Measurements from ENCODE around the gene COP1. TPM values are rescaled to one million over a fixed set of nuclear protein-coding genes. Genes with fewer than 3 reads are reported as not detected.

Gene COP1
- total RNA-seq, 1 experiment from 2014 or later = 47.0 TPM

DNA sequence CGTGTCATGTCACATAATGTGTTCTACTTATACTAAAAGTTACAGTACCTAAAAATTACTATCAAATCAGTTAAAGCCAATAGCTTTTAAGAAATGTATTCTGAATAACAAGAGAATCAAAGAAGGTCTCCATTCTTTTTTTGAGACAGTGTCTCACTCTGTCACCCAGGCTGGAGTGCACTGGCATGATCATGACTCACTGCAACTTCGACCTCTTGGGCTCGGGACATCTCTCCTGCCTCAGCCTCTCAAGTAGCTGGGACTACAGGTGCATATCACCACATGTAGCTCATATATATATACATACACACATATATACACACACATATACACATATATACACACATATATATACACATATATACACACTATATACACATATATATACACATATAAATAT, 20.1 kb downstream of the COP1 start:
- DNase-seq (ENCODE audit: unreplicated experiment) = no peak
- Mint-ChIP-seq H3K27me3 (ENCODE audit: insufficient read depth, unreplicated experiment) (no peaks in the 10 kb centered on the region), H3K4me3 (ENCODE audit: unreplicated experiment) (no peak overlapping the region), H3K9me3 (ENCODE audit: unreplicated experiment) (peaks cover 8% of the 10 kb centered on the region), H3K27ac (ENCODE audit: low read depth, unreplicated experiment) (peak overlapping the region; percentile 7), H3K36me3 (ENCODE audit: insufficient read depth, unreplicated experiment) (peaks cover 6% of the 10 kb centered on the region), H3K4me1 (ENCODE audit: insufficient read depth, unreplicated experiment) (peaks cover 12% of the 10 kb centered on the region)
- intact Hi-C loops (cut with micrococcal nuclease) = no loop called here
- ChIA-PET POLR2A (interaction anchor here (0.6 to 1.7 kb wide), 3 partner anchors 10 to 32 kb away, joined by 3 to 5 read pairs (median 3); partner anchors contain the start of gene COP1), CTCF (interaction anchor here (1.3 to 3.0 kb wide), 3 partner anchors 8 to 81 kb away, joined by 3 to 18 read pairs (median 3); no protein-coding TSS in a partner anchor)
- TF ChIP-seq, protein P1, sequence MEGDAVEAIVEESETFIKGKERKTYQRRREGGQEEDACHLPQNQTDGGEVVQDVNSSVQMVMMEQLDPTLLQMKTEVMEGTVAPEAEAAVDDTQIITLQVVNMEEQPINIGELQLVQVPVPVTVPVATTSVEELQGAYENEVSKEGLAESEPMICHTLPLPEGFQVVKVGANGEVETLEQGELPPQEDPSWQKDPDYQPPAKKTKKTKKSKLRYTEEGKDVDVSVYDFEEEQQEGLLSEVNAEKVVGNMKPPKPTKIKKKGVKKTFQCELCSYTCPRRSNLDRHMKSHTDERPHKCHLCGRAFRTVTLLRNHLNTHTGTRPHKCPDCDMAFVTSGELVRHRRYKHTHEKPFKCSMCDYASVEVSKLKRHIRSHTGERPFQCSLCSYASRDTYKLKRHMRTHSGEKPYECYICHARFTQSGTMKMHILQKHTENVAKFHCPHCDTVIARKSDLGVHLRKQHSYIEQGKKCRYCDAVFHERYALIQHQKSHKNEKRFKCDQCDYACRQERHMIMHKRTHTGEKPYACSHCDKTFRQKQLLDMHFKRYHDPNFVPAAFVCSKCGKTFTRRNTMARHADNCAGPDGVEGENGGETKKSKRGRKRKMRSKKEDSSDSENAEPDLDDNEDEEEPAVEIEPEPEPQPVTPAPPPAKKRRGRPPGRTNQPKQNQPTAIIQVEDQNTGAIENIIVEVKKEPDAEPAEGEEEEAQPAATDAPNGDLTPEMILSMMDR (IDR thresholded peaks at IDR 0.05; ENCODE audit: unreplicated experiment) = no peak
- BruUV-seq (replicated peaks) = no TSS peak

DNA sequence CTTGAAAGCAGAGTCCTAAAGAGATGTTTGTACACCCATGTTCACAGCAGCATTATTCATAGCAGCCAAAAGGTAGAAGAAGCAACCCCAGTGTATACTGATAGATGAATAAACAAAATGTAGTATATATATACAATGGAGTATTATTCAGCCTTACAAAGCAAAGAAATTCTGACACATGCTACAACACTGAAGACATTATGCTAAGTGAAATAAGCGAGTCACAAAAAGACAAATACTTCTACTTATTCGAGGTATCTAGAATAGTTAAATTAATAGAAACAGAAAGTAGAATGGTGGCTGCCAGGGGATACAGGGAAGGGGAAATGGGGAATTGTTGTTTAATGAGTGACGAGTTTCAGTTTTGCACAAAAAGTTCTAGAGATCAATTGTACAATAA, 23.5 kb downstream of the COP1 start:
- H3K27me3 Mint-ChIP-seq (ENCODE audit: insufficient read depth, unreplicated experiment) = no peaks in the 10 kb centered on the region
- peaks cover 21% of the 10 kb centered on the region for H3K36me3 Mint-ChIP-seq (ENCODE audit: insufficient read depth, unreplicated experiment)
- no TSS peak for BruUV-seq (replicated peaks)
- CTCF ChIA-PET = no interaction called here
- POLR2A ChIA-PET = no interaction called here
- intact Hi-C loops (cut with micrococcal nuclease) = no loop called here
- no peak for DNase-seq (ENCODE audit: unreplicated experiment)
- H3K4me1 Mint-ChIP-seq (ENCODE audit: insufficient read depth, unreplicated experiment) = peaks cover 10% of the 10 kb centered on the region
- H3K27ac Mint-ChIP-seq (ENCODE audit: low read depth, unreplicated experiment) = no peak overlapping the region
- TF ChIP-seq, protein P1 (IDR thresholded peaks at IDR 0.05; ENCODE audit: unreplicated experiment) = no peak
- H3K4me3 Mint-ChIP-seq (ENCODE audit: unreplicated experiment) = no peak overlapping the region
- peaks cover 3% of the 10 kb centered on the region for H3K9me3 Mint-ChIP-seq (ENCODE audit: unreplicated experiment)

DNA sequence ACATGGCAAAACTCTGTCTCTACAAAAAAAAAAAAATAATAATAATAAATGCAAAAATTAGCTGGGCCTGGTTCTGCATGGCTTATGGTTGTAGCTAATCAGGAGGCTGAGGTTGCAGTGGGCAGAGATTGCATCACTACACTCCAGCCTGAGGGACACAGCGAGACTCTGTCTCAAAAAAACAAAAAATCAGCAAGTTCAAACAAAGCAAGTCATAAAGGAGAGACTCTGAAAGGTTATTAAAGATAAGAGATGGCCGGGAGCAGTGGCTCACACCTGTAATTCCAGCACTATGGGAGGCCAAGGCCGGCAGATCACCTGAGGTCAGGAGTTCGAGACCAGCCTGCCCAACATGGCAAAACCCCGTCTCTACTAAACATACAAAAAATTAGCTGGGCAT, 28.8 kb downstream of the COP1 start:
- TF ChIP-seq, protein P1 (IDR thresholded peaks at IDR 0.05; ENCODE audit: unreplicated experiment) = no peak
- CTCF ChIA-PET = no interaction called here
- Mint-ChIP-seq H3K4me1 (ENCODE audit: insufficient read depth, unreplicated experiment) (peaks cover 12% of the 10 kb centered on the region), H3K27ac (ENCODE audit: low read depth, unreplicated experiment) (no peak overlapping the region), H3K9me3 (ENCODE audit: unreplicated experiment) (no peaks in the 10 kb centered on the region), H3K36me3 (ENCODE audit: insufficient read depth, unreplicated experiment) (peaks cover 54% of the 10 kb centered on the region), H3K4me3 (ENCODE audit: unreplicated experiment) (no peak overlapping the region), H3K27me3 (ENCODE audit: insufficient read depth, unreplicated experiment) (no peaks in the 10 kb centered on the region)
- no TSS peak for BruUV-seq (replicated peaks)
- no peak for DNase-seq (ENCODE audit: unreplicated experiment)
- POLR2A ChIA-PET = no interaction called here
- intact Hi-C loops (cut with micrococcal nuclease) = no loop called here

DNA sequence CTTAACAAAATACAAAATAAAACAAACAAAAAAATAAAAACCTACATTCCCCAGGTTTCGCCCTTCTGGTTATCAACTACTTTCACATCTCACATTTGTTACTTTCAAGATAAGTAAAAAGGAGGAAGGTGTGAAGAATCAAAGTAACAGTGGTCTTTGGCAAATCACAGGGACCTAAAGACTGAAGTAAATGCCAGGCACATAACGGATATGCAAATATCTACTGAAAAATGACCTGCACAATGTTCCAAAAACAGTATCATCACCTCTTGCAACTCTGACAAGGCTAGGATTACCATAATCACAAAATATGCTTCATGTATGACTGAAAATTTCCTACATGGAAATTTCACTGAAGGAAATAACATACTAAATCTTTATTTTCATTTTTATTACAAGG, 29.3 kb downstream of the COP1 start:
- H3K27me3 Mint-ChIP-seq (ENCODE audit: insufficient read depth, unreplicated experiment) = no peaks in the 10 kb centered on the region
- no TSS peak for BruUV-seq (replicated peaks)
- peaks cover 12% of the 10 kb centered on the region for H3K4me1 Mint-ChIP-seq (ENCODE audit: insufficient read depth, unreplicated experiment)
- POLR2A ChIA-PET = no interaction called here
- H3K36me3 Mint-ChIP-seq (ENCODE audit: insufficient read depth, unreplicated experiment) = peaks cover 57% of the 10 kb centered on the region
- H3K4me3 Mint-ChIP-seq (ENCODE audit: unreplicated experiment) = no peak overlapping the region
- DNase-seq (ENCODE audit: unreplicated experiment) = no peak
- intact Hi-C loops (cut with micrococcal nuclease) = no loop called here
- no peaks in the 10 kb centered on the region for H3K9me3 Mint-ChIP-seq (ENCODE audit: unreplicated experiment)
- H3K27ac Mint-ChIP-seq (ENCODE audit: low read depth, unreplicated experiment) = no peak overlapping the region
- TF ChIP-seq, protein P1 (IDR thresholded peaks at IDR 0.05; ENCODE audit: unreplicated experiment) = no peak
- CTCF ChIA-PET = no interaction called here
